COLO829 (cell line): ENCODE results near the gene CEP350.

Experiments
- DNase-seq: peaks from one replicate; pipeline ENCODE4 v3.0.0; 2012; ENCODE audit warnings: low spot score

CEP350 gene

GRCh38 chr1:179954493-179955286 is at the start of gene CEP350:
Gene CEP350 (plus strand): TSS chr1:179954810. CDS start chr1:179986182, 31,372 bp downstream.
- DNase-seq = peak; percentile 91

DNA sequence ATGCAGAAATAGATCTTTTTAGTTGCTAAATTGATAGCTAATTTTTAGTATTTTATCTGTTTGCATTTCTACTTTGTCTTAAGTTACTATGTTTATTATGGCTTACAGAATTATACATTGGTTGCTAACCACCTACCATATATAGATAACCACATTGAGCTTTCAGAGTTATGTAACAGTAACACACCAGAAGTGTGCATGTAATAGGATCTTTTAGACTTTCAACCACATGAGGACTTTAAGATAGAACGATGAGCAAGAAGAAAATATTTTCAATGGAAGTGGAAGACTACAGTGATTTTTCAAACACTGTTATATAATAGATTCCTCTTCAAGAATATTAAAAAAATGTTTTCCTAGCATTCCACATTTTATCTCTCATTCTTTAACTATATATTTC is 43.7 kb upstream of the CEP350 start:
- no peak for DNase-seq

- no peak for DNase-seq
Observed at GRCh38 chr1:179911812-179912211, 42.8 kb upstream of the CEP350 start.

- DNase-seq = no peak
Observed at GRCh38 chr1:179917601-179918429, 36.8 kb upstream of the CEP350 start.

DNA sequence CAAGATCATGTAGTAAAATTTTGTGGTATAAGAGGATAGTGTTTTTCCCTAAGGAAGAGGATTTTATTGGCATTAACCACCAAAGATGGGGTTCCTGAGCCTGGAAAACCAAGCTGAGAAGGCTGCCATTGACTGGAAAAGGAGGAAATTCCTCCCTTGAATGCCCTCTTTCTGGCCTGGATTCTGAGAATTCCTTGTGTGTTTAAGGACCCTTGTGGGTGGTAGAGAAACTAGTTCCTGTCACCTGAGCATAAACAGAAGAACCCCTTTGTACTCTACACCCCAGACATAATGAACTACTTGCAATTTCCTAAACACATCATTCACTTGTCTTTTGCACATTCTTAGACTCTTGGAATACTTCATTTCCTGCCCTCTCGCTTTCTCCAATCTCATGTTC is 33.1 kb upstream of the CEP350 start:
- peak; percentile 73 for DNase-seq

- peak; percentile 67 for DNase-seq
Observed at GRCh38 chr1:179921981-179922872, 32.4 kb upstream of the CEP350 start.

- no peak for DNase-seq
Observed at GRCh38 chr1:179923029-179923428, 31.6 kb upstream of the CEP350 start.

- DNase-seq = no peak
Observed at GRCh38 chr1:179924268-179924667, 30.3 kb upstream of the CEP350 start.

- DNase-seq = no peak
Observed at GRCh38 chr1:179925302-179925701, 29.3 kb upstream of the CEP350 start.

DNA sequence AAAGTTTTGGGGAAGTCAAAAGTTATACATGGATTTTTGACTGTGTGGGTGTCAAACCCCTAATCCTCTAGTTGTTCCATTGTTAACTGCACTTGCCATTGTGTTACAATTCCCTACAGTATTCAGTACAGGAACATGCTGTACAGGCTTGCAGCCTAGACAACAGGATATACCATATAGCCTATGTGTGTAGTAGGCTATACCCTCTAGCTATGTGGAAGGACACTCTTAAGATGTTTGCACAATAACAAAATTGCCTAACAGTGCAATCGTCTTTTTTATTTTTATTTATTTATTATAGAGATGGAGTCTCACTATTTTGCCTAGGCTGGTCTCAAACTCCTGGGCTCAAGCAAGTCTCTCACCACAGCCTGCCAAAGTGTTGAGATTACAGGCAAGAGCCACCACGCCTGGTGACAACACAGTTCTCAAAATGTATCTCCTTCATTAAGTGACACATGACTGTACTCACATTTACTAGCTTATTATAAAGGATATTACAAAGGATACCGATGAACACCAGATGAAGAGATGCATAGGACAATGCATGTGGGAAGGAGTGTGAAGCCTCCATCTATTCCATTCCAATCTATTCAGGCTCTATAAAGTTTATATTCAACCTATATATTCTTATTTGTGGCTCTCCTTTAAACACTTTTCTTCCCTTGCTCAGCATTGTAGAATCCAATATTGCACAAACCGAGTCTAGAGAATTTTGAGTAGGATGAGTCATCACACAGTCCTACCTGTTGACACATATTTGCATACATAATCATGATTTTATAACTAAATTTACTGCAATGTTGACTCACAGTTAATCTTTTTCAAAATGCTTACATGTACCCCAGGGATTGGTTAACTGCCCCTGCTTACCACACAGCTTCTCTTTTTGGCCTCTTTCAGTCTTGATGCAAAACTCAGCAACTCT is 28.4 kb upstream of the CEP350 start:
- no peak for DNase-seq

GRCh38 chr1:179926850-179927205 is 27.8 kb upstream of the CEP350 start:
- no peak for DNase-seq

DNA sequence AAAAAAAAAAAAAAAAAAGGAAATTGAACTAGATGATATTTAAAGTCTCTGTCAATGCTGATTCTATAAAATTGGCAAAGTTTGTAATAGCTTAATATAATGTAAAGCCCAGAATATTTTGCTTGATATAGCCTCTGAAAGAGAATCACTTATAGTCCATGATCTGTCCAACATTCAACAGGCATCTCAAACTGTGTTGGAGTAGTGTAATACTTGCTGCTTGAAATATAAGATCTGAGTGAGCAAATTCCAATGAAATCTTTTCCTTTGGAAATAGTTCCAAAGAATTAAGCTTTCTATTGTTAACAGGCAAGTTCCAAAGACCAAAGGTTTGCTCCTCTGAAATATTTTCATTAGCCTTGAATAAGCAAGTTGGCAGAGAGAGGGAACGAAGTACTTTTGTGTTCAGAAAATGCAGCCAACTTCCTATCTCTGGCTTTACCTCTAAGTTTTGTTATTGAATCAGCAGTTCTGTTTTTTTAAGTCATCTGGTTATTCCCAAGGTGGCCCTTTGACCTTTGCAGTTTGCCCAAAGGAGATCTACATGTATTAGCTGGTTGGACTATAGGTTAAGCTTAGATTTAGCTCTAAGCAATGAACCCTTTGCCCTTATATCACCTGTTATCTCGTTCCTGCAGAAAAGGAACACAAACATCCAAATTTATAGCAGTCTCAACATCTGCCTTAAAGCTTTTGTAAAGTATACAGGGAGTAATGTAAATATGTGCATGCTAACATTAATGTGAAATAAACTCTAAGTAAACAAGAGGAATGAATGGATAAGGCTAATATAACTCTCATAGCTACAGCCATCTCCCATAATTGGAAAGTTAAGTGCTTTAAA is 24.4 kb upstream of the CEP350 start:
- no peak for DNase-seq

DNA sequence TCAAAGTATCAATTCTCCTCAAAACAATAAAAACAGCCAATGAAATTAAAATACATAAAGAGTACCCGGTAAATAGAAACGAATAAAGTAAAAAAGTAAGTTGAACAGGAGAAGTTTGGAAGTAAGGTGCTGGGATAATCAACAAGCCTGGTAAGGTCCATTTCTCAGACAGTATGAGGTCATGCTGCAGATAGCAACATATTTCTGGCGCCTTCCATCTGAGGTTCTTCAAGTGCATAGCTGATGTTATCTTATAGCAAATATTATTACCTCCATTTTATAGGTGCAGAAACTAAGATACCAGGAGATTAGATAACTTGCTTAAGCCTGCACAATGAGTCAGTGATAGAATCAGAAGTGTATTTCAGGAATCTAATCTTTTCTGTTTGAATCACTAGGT is 23.7 kb upstream of the CEP350 start:
- no peak for DNase-seq

DNA sequence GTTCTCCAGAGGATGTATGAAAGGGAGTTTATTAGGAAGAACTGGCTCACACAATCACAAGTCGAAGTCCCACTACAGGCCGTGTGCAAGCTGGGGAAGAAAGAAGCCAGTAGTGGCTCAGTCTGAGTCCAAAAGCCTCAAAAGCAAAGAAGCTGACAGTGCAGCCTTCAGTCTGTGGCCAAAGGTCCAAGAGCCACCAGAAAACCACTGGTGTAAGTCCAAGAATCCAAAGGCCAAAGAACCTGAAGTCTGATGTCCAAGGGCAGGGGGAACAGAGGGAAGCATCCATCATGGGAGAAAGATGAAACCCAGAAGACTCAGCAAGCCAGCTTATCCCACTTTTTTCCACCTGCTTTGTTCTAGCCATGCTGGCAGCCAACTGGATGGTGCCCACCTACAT is 21.4 kb upstream of the CEP350 start:
- no peak for DNase-seq

DNA sequence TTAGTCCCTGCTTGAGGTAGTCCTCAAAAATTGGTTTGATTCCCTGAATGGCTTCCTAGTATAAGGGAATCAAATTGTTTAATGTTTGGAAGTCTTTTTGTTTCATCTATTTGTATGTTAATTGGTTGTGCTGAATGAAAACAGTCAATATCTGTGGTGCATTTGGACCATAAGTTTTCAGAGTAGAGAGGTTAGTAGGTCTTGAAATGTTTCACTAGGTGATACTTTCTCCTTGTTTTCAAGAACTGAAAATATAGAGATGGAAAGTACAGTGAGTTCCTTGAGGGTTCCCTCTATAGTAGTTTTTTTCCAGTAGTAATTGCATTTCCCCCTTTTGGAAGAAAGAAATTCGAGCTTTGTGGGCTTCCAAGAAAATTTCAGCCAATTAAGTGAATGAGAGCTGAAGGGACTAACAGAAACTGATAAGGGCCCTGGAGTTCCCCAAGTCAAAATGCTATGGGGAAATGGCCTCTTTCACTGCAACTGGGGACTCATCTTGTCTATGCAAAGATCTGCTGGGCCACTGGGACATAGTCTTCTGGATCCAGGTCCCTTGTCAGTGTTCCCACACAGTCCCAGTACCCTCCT is 18.6 kb upstream of the CEP350 start:
- no peak for DNase-seq

DNA sequence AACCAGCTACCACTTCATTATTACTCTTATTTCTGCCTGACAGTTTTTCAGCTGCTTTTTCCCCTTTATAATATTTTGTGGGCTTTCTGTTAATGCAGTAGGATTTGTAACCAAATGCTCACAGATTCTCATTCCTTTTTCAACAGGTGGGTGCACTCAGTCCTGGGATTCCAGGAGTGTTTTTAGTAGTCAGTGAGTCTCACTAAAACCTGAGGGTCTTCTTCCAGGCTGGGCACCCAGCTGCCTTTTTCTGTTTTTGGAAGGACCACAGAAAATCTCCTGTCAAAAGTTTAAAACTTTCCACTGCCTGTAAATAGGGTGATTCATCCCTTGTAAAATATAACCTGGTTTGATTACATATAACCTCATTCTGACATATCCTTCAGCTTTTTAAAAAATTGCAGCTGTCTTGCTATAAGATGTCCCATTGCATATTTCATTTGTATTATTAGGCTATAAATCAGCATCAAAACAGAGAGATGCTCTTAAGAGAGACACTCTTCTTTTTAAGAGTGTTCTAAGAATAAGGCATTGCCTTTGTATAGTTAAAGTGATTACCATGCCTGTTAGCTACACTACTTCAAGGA is 16.8 kb upstream of the CEP350 start:
- DNase-seq = no peak

GRCh38 chr1:179938752-179939151 is 15.9 kb upstream of the CEP350 start:
- DNase-seq = no peak

DNA sequence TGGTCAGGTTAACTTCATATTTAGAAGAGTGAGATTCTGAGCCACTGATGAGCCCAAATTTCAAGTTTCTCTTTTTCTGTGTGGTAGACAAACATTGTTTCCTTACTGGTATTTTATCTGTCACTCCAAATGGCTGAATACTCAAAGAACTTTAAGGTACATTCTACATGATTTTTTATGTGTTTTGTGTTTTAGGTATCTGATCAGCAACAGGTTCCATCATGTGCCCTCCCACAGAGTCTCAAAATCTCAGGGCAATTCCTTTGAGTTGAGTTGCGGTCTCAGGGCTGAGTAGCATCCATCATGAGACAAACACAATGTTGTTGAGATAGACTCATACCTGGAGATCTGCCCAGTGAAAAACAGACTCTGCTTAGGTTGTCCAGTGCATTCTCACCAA is 14.7 kb upstream of the CEP350 start:
- no peak for DNase-seq

DNA sequence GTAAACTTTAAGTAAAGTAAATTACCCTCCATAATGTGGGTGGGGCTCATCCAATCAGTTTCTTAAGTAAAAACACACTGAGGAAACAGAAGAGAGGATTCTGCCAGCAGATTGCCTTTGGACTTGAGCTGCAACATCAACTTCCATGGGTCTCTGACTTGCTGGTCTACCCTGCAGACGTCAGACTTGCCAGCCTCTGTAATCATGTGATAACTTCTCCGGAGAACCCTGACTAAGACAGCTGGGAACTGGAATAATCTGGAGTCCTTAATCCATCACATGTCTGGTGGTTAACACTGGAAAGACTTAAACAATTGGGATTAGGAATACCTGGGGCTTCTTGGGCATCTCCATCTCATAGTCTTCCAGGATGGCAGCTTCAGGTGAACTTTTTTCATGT is 13.2 kb upstream of the CEP350 start:
- DNase-seq = no peak

DNA sequence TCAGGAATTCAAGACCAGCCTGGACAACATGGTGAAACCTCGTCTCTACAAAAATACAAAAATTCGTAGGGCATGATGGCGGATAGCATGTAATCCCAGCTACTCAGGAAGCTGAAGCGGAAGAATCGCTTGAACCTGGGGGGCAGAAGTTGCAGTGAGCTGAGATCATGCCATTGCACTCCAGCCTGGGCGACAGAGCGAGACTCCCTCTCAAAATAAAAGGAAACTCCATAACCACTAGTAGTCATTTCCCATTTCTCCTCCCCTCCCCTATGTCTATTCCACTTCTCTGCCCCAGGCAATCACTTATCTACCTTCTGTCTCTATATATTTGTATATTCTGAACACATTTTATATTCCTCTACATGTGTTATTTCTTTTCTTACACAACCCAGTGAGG is 4.0 kb upstream of the CEP350 start:
- no peak for DNase-seq
